PFSK-1 (cell line): ENCODE results near the gene MLF2.

Source experiments
- FOXP2 ChIP-seq: optimal IDR thresholded peaks from 2 replicates; pipeline ENCODE3; 2011; ENCODE audit warnings: borderline replicate concordance, control low read depth, inconsistent platforms; ENCODE audit not compliant: insufficient read depth; ENCODE audit errors: extremely low read length, extremely low read depth
- POLR2AphosphoS5 ChIP-seq: IDR thresholded peaks from 2 replicates; pipeline ENCODE4 v1.6.1; 2012; ENCODE audit warnings: low read depth, mild to moderate bottlenecking, control low read depth, low read length, moderate library complexity
- SIN3A ChIP-seq: IDR thresholded peaks from 2 replicates; pipeline ENCODE4 v1.6.1; 2012; ENCODE audit warnings: mild to moderate bottlenecking, low read length, moderate library complexity, borderline replicate concordance; ENCODE audit not compliant: insufficient read depth
- TAF1 ChIP-seq: IDR thresholded peaks from 2 replicates; pipeline ENCODE4 v1.6.1; 2012; ENCODE audit warnings: low read length, control low read depth, borderline replicate concordance; ENCODE audit not compliant: insufficient read depth
- TF ChIP-seq, protein P1 (sequence below), 2 experiments: IDR thresholded peaks; 2 replicates each; pipeline versions ENCODE4 v1.6.1 to v1.8.0; 2011 to 2012; ENCODE audit warnings: low read depth in 2 of 2, low read length in 2 of 2, control low read depth in 1 of 2, inconsistent platforms in 1 of 2, mild to moderate bottlenecking in 1 of 2, moderate library complexity in 1 of 2; ENCODE audit not compliant: insufficient read depth in 1 of 2

The MLF2 gene

DNA sequence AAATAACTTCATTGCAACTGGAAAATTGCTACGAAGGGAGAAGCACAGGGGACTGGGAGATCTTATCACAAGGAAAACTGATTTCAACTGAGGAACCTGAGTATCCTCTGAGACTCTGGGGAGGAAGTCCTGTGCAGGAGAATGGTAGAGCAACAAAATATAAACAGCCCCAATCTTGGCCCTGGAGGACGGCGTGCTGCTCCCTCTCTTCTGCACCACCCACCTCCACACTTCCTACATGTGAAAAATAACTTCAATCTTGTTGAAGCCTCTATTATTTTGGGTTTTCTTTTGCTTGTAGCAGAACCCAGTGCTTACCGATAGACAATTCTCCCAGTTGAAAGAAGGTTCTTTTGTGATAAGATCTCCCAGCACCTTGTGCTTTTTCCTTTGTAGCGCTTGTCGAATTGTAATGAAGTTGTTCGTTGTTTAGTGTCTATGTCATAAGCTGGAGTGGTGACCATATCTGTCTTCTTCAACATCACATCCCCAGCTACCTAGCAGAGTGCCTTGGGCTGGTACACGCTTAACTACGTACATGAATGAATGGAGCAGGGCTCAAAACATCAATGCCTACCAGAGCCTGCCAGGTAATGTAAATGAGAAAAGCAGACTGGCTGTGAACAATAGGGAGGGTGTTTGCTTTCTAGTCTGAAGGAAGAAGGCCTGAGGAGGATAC, 33.6 kb upstream of the MLF2 start:
- TF ChIP-seq FOXP2 = no peak
- TF ChIP-seq POLR2AphosphoS5 = no peak
- TF ChIP-seq, protein P1, sequence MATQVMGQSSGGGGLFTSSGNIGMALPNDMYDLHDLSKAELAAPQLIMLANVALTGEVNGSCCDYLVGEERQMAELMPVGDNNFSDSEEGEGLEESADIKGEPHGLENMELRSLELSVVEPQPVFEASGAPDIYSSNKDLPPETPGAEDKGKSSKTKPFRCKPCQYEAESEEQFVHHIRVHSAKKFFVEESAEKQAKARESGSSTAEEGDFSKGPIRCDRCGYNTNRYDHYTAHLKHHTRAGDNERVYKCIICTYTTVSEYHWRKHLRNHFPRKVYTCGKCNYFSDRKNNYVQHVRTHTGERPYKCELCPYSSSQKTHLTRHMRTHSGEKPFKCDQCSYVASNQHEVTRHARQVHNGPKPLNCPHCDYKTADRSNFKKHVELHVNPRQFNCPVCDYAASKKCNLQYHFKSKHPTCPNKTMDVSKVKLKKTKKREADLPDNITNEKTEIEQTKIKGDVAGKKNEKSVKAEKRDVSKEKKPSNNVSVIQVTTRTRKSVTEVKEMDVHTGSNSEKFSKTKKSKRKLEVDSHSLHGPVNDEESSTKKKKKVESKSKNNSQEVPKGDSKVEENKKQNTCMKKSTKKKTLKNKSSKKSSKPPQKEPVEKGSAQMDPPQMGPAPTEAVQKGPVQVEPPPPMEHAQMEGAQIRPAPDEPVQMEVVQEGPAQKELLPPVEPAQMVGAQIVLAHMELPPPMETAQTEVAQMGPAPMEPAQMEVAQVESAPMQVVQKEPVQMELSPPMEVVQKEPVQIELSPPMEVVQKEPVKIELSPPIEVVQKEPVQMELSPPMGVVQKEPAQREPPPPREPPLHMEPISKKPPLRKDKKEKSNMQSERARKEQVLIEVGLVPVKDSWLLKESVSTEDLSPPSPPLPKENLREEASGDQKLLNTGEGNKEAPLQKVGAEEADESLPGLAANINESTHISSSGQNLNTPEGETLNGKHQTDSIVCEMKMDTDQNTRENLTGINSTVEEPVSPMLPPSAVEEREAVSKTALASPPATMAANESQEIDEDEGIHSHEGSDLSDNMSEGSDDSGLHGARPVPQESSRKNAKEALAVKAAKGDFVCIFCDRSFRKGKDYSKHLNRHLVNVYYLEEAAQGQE (IDR thresholded peaks at IDR 0.05; ENCODE audit: insufficient read depth in 1 of 2, low read depth in 2 of 2, low read length in 2 of 2) = no peak
- no peak for TF ChIP-seq TAF1
- no peak for TF ChIP-seq SIN3A

DNA sequence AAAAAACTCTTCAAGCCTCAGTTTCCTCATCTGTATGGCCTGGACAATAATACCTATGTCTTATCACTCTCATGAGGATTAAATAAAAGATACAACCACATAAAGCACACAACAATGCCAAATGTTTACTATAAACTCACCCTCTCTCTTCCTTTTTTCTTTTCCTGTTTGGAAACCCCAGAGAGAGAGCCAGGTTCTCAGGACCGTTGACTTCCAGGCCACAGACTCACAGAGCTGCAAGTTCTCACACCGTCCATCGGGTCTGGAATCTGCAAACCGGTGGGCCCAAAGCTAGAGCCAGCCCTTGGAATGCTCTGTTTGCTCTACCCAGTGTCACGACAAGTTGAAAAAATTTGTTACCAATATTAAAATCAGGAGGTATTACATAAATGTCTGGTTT, 31.8 kb upstream of the MLF2 start:
- no peak for TF ChIP-seq POLR2AphosphoS5
- TF ChIP-seq, protein P1 (IDR thresholded peaks at IDR 0.05; ENCODE audit: insufficient read depth in 1 of 2, low read depth in 2 of 2, low read length in 2 of 2) = no peak
- TF ChIP-seq FOXP2 = no peak
- no peak for TF ChIP-seq SIN3A
- no peak for TF ChIP-seq TAF1

DNA sequence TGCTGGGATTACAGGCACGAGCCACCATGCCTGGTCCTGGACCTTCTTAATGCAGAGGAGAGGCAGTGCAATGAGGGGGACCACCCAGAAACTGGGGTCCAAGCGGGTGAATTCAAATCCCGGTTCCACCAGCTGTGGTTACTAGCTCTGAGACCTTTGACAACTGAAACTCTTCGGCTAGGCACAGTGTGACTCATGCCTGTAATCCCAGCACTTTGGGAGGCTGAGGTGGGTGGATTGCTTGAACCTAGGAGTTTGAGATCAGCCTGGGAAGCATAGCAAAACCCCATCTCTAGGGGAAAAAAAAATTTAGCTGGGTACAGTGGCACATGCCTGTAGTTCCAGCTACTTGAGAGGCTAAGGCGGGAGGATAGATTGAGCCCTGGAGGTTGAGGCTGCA, 31.4 kb upstream of the MLF2 start:
- no peak for TF ChIP-seq SIN3A
- no peak for TF ChIP-seq POLR2AphosphoS5
- TF ChIP-seq, protein P1 (IDR thresholded peaks at IDR 0.05; ENCODE audit: insufficient read depth in 1 of 2, low read depth in 2 of 2, low read length in 2 of 2) = no peak
- TF ChIP-seq FOXP2 = no peak
- TF ChIP-seq TAF1 = no peak

DNA sequence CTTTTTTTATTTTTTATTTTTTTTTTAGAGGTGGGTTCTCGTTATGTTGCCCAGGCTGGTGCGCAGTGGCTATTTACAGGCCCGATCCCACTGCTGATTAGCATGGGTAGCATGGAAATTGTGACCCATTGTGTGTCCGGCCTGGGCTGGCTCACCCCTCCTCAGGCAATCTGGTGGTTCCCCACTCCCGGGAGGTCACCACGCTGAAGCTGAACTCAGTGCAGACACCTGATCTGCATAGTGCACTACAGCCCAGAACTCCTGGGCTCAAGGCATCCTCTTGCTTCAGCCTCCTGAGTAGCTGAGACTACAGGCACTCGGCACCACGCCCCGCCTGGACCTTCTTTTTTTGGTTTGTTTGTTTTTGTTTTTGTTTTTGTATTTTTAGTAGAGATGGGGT, 30.9 kb upstream of the MLF2 start:
- TF ChIP-seq POLR2AphosphoS5 = no peak
- no peak for TF ChIP-seq TAF1
- TF ChIP-seq, protein P1 (IDR thresholded peaks at IDR 0.05; ENCODE audit: insufficient read depth in 1 of 2, low read depth in 2 of 2, low read length in 2 of 2) = no peak
- no peak for TF ChIP-seq SIN3A
- TF ChIP-seq FOXP2 = no peak

DNA sequence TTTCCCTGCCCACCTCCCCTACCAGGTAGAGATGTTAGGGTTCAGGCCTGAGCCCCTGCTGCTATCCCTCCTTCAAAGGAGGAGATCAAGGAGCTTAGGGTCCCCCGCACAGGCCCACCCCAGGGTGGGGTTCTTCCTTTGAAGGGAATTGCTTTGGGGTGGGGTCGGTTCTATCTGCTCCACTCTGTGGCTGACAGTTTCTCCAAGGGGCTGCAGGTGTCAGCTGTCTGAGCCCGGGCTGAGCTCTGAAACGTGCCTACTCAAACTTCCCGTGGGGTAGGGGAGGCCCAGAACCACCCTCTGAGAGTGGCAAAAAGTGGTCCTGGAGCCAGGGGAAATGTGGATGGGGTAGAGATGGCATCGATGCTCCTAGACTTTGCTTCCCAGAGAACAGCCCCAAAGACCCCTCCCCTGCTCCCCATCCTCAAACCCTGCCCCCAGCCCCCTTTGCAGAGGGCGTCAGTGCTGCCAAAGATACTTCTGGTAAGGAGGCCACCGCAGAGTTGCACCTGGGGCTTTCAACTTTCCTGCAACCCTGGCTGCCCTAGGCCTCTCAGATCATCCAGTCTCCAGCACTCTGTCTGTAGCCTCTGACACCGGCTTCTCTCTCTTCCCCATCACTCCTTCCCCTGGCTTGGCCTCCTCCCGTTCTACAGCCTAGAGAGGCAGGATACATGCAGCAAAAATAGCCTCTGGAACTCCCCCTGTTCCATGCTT, 30.1 kb upstream of the MLF2 start:
- TF ChIP-seq FOXP2 (no peak), TAF1 (no peak), POLR2AphosphoS5 (no peak), SIN3A (no peak)
- TF ChIP-seq, protein P1 (IDR thresholded peaks at IDR 0.05; ENCODE audit: insufficient read depth in 1 of 2, low read depth in 2 of 2, low read length in 2 of 2) = no peak
